ENCODE measurements around the gene NPAS2. TPM values are rescaled to one million over a fixed set of nuclear protein-coding genes. Genes with fewer than 3 reads are reported as not detected.

The NPAS2 gene
- total RNA-seq, 1 donor from 2014 or later, result 8.2 TPM

- Histone ChIP-seq H3K27me3 (ENCODE audit: control insufficient read depth, insufficient read depth, low read length) (no peaks in the 10 kb centered on the region), H3K36me3 (ENCODE audit: control insufficient read depth, insufficient read depth, low read length) (peaks cover 4% of the 10 kb centered on the region), H3K4me3 (ENCODE audit: low read depth, low read length) (no peak overlapping the region)
- DNase-seq (ENCODE audit: low read depth) (no peak), FAIRE-seq (no peak)
- no peak for TF ChIP-seq CTCF (IDR thresholded peaks at IDR 0.05; ENCODE audit: insufficient read depth, low read length, severe bottlenecking)
Observed at GRCh38 chr2:100894796-100895156, 74.8 kb downstream of the NPAS2 start.

- TF ChIP-seq CTCF (IDR thresholded peaks at IDR 0.05; ENCODE audit: insufficient read depth, low read length, severe bottlenecking), result no peak
- peaks cover 4% of the 10 kb centered on the region for H3K36me3 ChIP-seq (ENCODE audit: control insufficient read depth, insufficient read depth, low read length)
- no peak for FAIRE-seq
- H3K4me3 ChIP-seq (ENCODE audit: low read depth, low read length), result no peak overlapping the region
- DNase-seq (ENCODE audit: low read depth), result no peak
- no peaks in the 10 kb centered on the region for H3K27me3 ChIP-seq (ENCODE audit: control insufficient read depth, insufficient read depth, low read length)
Observed at GRCh38 chr2:100895402-100895801, 75.5 kb downstream of the NPAS2 start.

GRCh38 chr2:100895934-100896685, 76.2 kb downstream of the NPAS2 start:
- Histone ChIP-seq H3K36me3 (ENCODE audit: control insufficient read depth, insufficient read depth, low read length) (peaks cover 4% of the 10 kb centered on the region), H3K4me3 (ENCODE audit: low read depth, low read length) (no peak overlapping the region), H3K27me3 (ENCODE audit: control insufficient read depth, insufficient read depth, low read length) (no peaks in the 10 kb centered on the region)
- DNase-seq (ENCODE audit: low read depth) (no peak), FAIRE-seq (no peak)
- no peak for TF ChIP-seq CTCF (IDR thresholded peaks at IDR 0.05; ENCODE audit: insufficient read depth, low read length, severe bottlenecking)

- no peak for TF ChIP-seq CTCF (IDR thresholded peaks at IDR 0.05; ENCODE audit: insufficient read depth, low read length, severe bottlenecking)
- Histone ChIP-seq H3K4me3 (ENCODE audit: low read depth, low read length) (no peak overlapping the region), H3K27me3 (ENCODE audit: control insufficient read depth, insufficient read depth, low read length) (no peaks in the 10 kb centered on the region), H3K36me3 (ENCODE audit: control insufficient read depth, insufficient read depth, low read length) (peaks cover 1% of the 10 kb centered on the region)
- no peak for DNase-seq (ENCODE audit: low read depth)
- FAIRE-seq, result no peak
Observed at GRCh38 chr2:100898035-100898665, 78.2 kb downstream of the NPAS2 start.

GRCh38 chr2:100900156-100900795, 80.3 kb downstream of the NPAS2 start:
- Histone ChIP-seq H3K36me3 (ENCODE audit: control insufficient read depth, insufficient read depth, low read length) (peaks cover 3% of the 10 kb centered on the region), H3K27me3 (ENCODE audit: control insufficient read depth, insufficient read depth, low read length) (no peaks in the 10 kb centered on the region), H3K4me3 (ENCODE audit: low read depth, low read length) (no peak overlapping the region)
- FAIRE-seq (no peak), DNase-seq (ENCODE audit: low read depth) (peak; percentile 37)
- no peak for TF ChIP-seq CTCF (IDR thresholded peaks at IDR 0.05; ENCODE audit: insufficient read depth, low read length, severe bottlenecking)
